B cell (primary cell): ENCODE data around the gene PLEKHB1. TPM values are rescaled to one million over a fixed set of nuclear protein-coding genes. Genes with fewer than 3 reads are reported as not detected.

Experiments used
- ATAC-seq: fragments of 200-7000 bp; cut with Tn5 transposase; one replicate; pipeline ENCODE4 v1.10.0; 2021; ENCODE audit warnings: low read depth, mild to moderate bottlenecking, moderate number of reproducible peaks, moderate library complexity
- CTCF ChIA-PET: fragments of 350-600 bp; sonication (Branson Sonifier 250); formaldehyde crosslinking; loops from one replicate; lab custom pipeline; 2021; ENCODE audit warnings: antibody characterized with exemption, inconsistent platforms; lab: Charles Lee
- POLR2A ChIA-PET: fragments of 350-600 bp; sonication (Branson Sonifier 250); formaldehyde crosslinking; loops from one replicate; lab custom pipeline; 2021; ENCODE audit warnings: antibody characterized with exemption; lab: Charles Lee
- DNase-seq: peaks from one replicate; pipeline ENCODE4 v3.0.0; 2013
- H2AFZ ChIP-seq: 2 replicates; pipeline ENCODE4 v1.6.1; 2012; ENCODE audit warnings: mild to moderate bottlenecking, low read depth, low read length; ENCODE audit not compliant: insufficient read depth, poor library complexity, severe bottlenecking
- H3K27ac ChIP-seq, 2 donors: 1 replicate in 1 of 2; 2 replicates in 1 of 2; pipeline ENCODE4 v1.5.1; 2012 to 2013; ENCODE audit warnings: low read length in 2 of 2, mild to moderate bottlenecking in 2 of 2, moderate library complexity in 1 of 2
- H3K27me3 ChIP-seq, 4 experiments: fragments of 200-600 bp in 1 of 4; sonication (generic) in 1 of 4; replicated peaks in 1 of 4; 1 replicate in 2 of 4; 2 replicates in 2 of 4; pipeline versions ENCODE4 v1.6.1 to v1.7.0; 2013 to 2016; ENCODE audit warnings: low read length in 3 of 4, mild to moderate bottlenecking in 2 of 4, mixed read lengths in 1 of 4, moderate library complexity in 1 of 4; ENCODE audit not compliant: insufficient read depth in 4 of 4, control insufficient read depth in 3 of 4; ENCODE audit errors: control extremely low read depth in 1 of 4
- H3K36me3 ChIP-seq, 2 experiments: replicated peaks in 1 of 2; 1 replicate in 1 of 2; 2 replicates in 1 of 2; pipeline versions ENCODE4 v1.6.1 to v1.7.1; 2013; ENCODE audit warnings: low read length in 1 of 2; ENCODE audit not compliant: insufficient read depth in 2 of 2, control insufficient read depth in 1 of 2; ENCODE audit errors: control extremely low read depth in 1 of 2, extremely low read depth in 1 of 2
- H3K4me1 ChIP-seq, 2 donors: fragments of 200-600 bp in 1 of 2; sonication (generic) in 1 of 2; 1 replicate in 1 of 2; 2 replicates in 1 of 2; pipeline versions ENCODE4 v1.5.1 to v1.6.1; 2013 to 2017; ENCODE audit warnings: low read length in 2 of 2; ENCODE audit not compliant: control insufficient read depth in 2 of 2, insufficient read depth in 2 of 2
- H3K4me2 ChIP-seq: replicated peaks from 2 replicates; pipeline ENCODE3; 2012; ENCODE audit warnings: mild to moderate bottlenecking, low read depth, low read length; ENCODE audit not compliant: poor library complexity, severe bottlenecking
- H3K4me3 ChIP-seq, 5 experiments: fragments of 200-600 bp in 1 of 5; sonication (generic) in 1 of 5; 1 replicate in 3 of 5; 2 replicates in 2 of 5; pipeline versions ENCODE4 v1.5.1 to v1.7.0; 2011 to 2016; ENCODE audit warnings: low read length in 4 of 5, mild to moderate bottlenecking in 4 of 5, low read depth in 2 of 5, control low read depth in 1 of 5, moderate library complexity in 1 of 5; ENCODE audit not compliant: insufficient read depth in 1 of 5; ENCODE audit errors: control extremely low read depth in 1 of 5, extremely low read depth in 1 of 5
- H3K79me2 ChIP-seq: fragments of 200-600 bp; sonication (generic); one replicate; pipeline ENCODE4 v1.6.0; 2016; ENCODE audit warnings: low read length; ENCODE audit not compliant: control insufficient read depth, insufficient read depth
- H3K9ac ChIP-seq: fragments of 200-600 bp; sonication (generic); 2 replicates; pipeline ENCODE4 v1.6.1; 2017; ENCODE audit warnings: mild to moderate bottlenecking, low read length, moderate library complexity
- H3K9me3 ChIP-seq, 3 donors: one replicate each; pipeline versions ENCODE4 v1.6.1 to v1.7.1; 2013; ENCODE audit warnings: low read length in 2 of 3; ENCODE audit not compliant: control insufficient read depth in 2 of 3, insufficient read depth in 1 of 3; ENCODE audit errors: control extremely low read depth in 1 of 3
- H4K20me1 ChIP-seq: 2 replicates; pipeline ENCODE4 v1.6.0; 2012; ENCODE audit warnings: mild to moderate bottlenecking, low read length; ENCODE audit not compliant: insufficient read depth, control insufficient read depth, poor library complexity, severe bottlenecking
- H3K27ac Mint-ChIP-seq: one replicate; pipeline ENCODE4 v1.8.0; 2021; ENCODE audit warnings: mixed read lengths
- H3K27me3 Mint-ChIP-seq: one replicate; pipeline ENCODE4 v1.8.0; 2021; ENCODE audit warnings: mixed read lengths
- H3K4me1 Mint-ChIP-seq: one replicate; pipeline ENCODE4 v1.8.0; 2021; ENCODE audit warnings: mixed read lengths
- H3K4me3 Mint-ChIP-seq: one replicate; pipeline ENCODE4 v1.8.0; 2021; ENCODE audit warnings: mixed read lengths
- H3K9me3 Mint-ChIP-seq: one replicate; pipeline ENCODE4 v1.8.0; 2022; ENCODE audit warnings: mixed read lengths; ENCODE audit not compliant: insufficient read depth
- EZH2 ChIP-seq: IDR thresholded peaks from 2 replicates; pipeline ENCODE4 v1.6.1; 2012; ENCODE audit warnings: borderline replicate concordance, low read depth, mild to moderate bottlenecking, moderate library complexity, low read length; ENCODE audit not compliant: insufficient read depth, poor library complexity, severe bottlenecking
- WGBS: methylation state at CpG from one replicate; pipeline ENCODE4 v1.1.5; 2013; ENCODE audit warnings: missing lambda C conversion rate; ENCODE audit not compliant: insufficient coverage; 5-methylcytosine and 5-hydroxymethylcytosine counted together
- intact Hi-C: fragments of 100-400 bp; cut with micrococcal nuclease; formaldehyde crosslinking; loops from one replicate; pipeline ENCODE4 v1.10.0; 2022
- polyA plus RNA-seq: library from polyadenylated mRNA; depleted of rRNA; stranded (reverse); fragments of >200 nt; gene quantifications from 2 replicates; pipeline ENCODE4 v1.2.3, GENCODE V29; 2012
- total RNA-seq, 2 donors: library from RNA; stranded (reverse); fragments of 120-200 nt in 1 of 2; gene quantifications; 1 replicate in 1 of 2; 2 replicates in 1 of 2; pipeline versions ENCODE4 v1.2.3 to v1.2.4, GENCODE V29; 2013 to 2022
- TF ChIP-seq, protein P1 (sequence below): fragments of 200-600 bp; IDR thresholded peaks from one replicate; pipeline ENCODE4 v1.8.0; 2022; ENCODE audit warnings: antibody characterized with exemption, mild to moderate bottlenecking

The PLEKHB1 gene
- total and polyA plus RNA-seq, 2 donors (not counting 1 experiment from before 2014, with no cell fraction given) = 13.8 to 16.7 TPM

DNA sequence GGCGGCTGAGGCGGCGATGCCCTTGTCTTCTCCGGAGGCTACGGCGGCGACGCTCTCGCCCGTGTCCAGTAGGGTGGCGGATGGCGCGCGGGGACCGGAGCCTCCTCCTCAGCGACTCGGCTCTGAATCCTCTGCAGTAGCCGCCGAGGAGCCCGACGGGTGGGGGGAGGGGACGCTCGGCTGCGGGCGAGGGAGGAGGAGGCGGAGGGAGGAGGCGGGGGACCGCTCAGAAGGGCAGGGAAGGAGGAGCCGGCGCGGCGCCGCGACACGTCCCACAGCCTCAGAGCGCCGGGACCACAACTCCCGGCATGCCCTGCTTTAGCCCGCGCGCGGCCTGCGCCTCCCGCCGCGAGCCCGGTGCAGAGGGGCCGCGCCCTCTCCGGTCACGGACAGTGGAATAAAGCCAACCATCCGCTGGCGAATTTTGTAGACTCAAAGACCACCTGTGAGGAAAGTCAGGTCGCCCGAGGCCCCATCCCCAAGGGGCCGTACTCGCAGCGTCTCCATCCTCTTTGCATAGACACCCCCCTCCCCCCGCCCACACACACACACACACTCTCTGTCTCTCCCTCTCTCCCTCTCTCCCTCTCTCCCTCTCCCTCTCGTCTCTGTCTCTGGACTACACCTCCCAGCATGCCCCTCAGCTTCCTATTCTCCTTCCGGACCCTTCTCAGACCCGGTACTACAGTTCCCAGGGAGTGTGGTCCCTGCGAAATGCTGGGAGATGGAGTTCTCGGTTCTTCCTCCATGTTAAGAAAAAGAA lies 48.2 kb upstream of the PLEKHB1 start, which contains the start of gene FAM168A:
Gene FAM168A, minus strand, starts transcription at position 157 of the 763 bp plus-strand sequence. CDS start 129,638 bp downstream, outside the sequence.
- ATAC-seq = peak; percentile 92
- Mint-ChIP-seq H3K4me3 (peak within 1 kb of the TSS; percentile 91), H3K27ac (peak within 1 kb of the TSS; percentile 92), H3K4me1 (peaks cover 32% of the 10 kb centered on the region), H3K27me3 (no peaks in the 10 kb centered on the region), H3K9me3 (no peaks in the 10 kb centered on the region)
- peaks cover 16% of the 10 kb centered on the region for H3K79me2 ChIP-seq
- intact Hi-C loops = loop anchor here (1.0 to 10.0 kb wide), 8 partner anchors 27 to 1811 kb away; partner anchors contain the start of genes INPPL1, RAB6A and RNF169
- no peaks in the 10 kb centered on the region for H3K27me3 ChIP-seq
- H2AFZ ChIP-seq = peak within 1 kb of the TSS; percentile 90
- WGBS = 1% methylated on average over 51 of the region's 64 CpGs
- H3K36me3 ChIP-seq = no peaks in the 10 kb centered on the region
- CTCF ChIA-PET = interaction anchor here (0.7 to 1.8 kb wide), 6 partner anchors 27 to 247 kb away, joined by 3 to 7 read pairs (median 5); no protein-coding TSS in a partner anchor
- H3K27ac ChIP-seq = peak within 1 kb of the TSS; percentile 77 to 78
- no peaks in the 10 kb centered on the region for H3K9me3 ChIP-seq
- peaks cover 8 to 15% of the 10 kb centered on the region in 2 donors for H3K4me1 ChIP-seq
- H3K4me2 ChIP-seq = peak within 1 kb of the TSS; percentile 90
- POLR2A ChIA-PET = interaction anchor here (0.6 to 1.0 kb wide), 8 partner anchors 21 to 1558 kb away, joined by 3 to 11 read pairs (median 4); no protein-coding TSS in a partner anchor
- peak; percentile 96 for DNase-seq
- TF ChIP-seq EZH2 = no peak
- TF ChIP-seq, protein P1, sequence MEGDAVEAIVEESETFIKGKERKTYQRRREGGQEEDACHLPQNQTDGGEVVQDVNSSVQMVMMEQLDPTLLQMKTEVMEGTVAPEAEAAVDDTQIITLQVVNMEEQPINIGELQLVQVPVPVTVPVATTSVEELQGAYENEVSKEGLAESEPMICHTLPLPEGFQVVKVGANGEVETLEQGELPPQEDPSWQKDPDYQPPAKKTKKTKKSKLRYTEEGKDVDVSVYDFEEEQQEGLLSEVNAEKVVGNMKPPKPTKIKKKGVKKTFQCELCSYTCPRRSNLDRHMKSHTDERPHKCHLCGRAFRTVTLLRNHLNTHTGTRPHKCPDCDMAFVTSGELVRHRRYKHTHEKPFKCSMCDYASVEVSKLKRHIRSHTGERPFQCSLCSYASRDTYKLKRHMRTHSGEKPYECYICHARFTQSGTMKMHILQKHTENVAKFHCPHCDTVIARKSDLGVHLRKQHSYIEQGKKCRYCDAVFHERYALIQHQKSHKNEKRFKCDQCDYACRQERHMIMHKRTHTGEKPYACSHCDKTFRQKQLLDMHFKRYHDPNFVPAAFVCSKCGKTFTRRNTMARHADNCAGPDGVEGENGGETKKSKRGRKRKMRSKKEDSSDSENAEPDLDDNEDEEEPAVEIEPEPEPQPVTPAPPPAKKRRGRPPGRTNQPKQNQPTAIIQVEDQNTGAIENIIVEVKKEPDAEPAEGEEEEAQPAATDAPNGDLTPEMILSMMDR = peak; percentile 34
- H3K4me3 ChIP-seq = peak within 1 kb of the TSS; percentile 68 to 91 (median 71)
- H4K20me1 ChIP-seq = no peaks in the 10 kb centered on the region
- peak within 1 kb of the TSS; percentile 75 for H3K9ac ChIP-seq
